GM12878 (cell line): Measurements from ENCODE around the gene ENPP1.

Experiments
- CTCF ChIP-seq, 3 experiments: IDR thresholded peaks in 2 of 3; conservative IDR thresholded peaks in 1 of 3; 2 replicates each; pipeline ENCODE4 v1.5.1; 2011; ENCODE audit warnings: low read depth in 3 of 3, low read length in 3 of 3, mild to moderate bottlenecking in 3 of 3, control low read depth in 2 of 3, moderate library complexity in 2 of 3, inconsistent platforms in 1 of 3, mixed read lengths in 1 of 3; ENCODE audit not compliant: control insufficient read depth in 2 of 3, insufficient read depth in 1 of 3; ENCODE audit errors: extremely low read depth in 1 of 3
- MYC ChIP-seq: IDR thresholded peaks from 2 replicates; pipeline ENCODE4 v1.6.1; 2011; ENCODE audit warnings: mild to moderate bottlenecking, low read length, moderate library complexity, inconsistent platforms; ENCODE audit not compliant: insufficient read depth, insufficient replicate concordance, insufficient read length, severe bottlenecking
- PBX3 ChIP-seq: IDR thresholded peaks from 2 replicates; pipeline ENCODE4 v1.6.1; 2011; ENCODE audit warnings: mild to moderate bottlenecking, low read depth, low read length, moderate library complexity; ENCODE audit not compliant: insufficient replicate concordance
- SPI1 ChIP-seq: IDR thresholded peaks from 2 replicates; pipeline ENCODE4 v1.6.1; 2011; ENCODE audit warnings: low read depth, mild to moderate bottlenecking, low read length, moderate library complexity, borderline replicate concordance; ENCODE audit not compliant: insufficient read depth

- no peak for TF ChIP-seq SPI1
- no peak for TF ChIP-seq CTCF (IDR thresholded peaks at IDR 0.05 in 2 of 3, conservative IDR thresholded peaks at IDR 0.05 in 1 of 3; ENCODE audit: control insufficient read depth in 2 of 3, extremely low read depth in 1 of 3, insufficient read depth in 1 of 3, low read depth in 3 of 3, low read length in 3 of 3)
- TF ChIP-seq PBX3: no peak
- TF ChIP-seq MYC: no peak
Measured at GRCh38 chr6:131937703-131938631, 130.1 kb downstream of the ENPP1 start.
